ENCODE measurements around the gene UXT.
"Not testable (repeated sequence)": the region's sequence is repeated elsewhere in the genome, so short reads cannot be mapped to it uniquely, and the experiment has no call there.

UXT gene

GRCh38 chrX:47687263-47687662 lies 28.3 kb upstream of the UXT start:
- H3K4me3 ChIP-seq (replicated peaks in 1 of 2; ENCODE audit: low read depth in 2 of 2, low read length in 2 of 2) = no peak overlapping the region
- TF ChIP-seq CTCF (IDR thresholded peaks at IDR 0.05; ENCODE audit: low read depth, low read length) = no peak
- no peak for DNase-seq (ENCODE audit: low read depth in 2 of 2)

- DNase-seq (ENCODE audit: low read depth in 2 of 2) = peak in 1 of 2 donors; percentile 12
- H3K4me3 ChIP-seq (replicated peaks in 1 of 2; ENCODE audit: low read depth in 2 of 2, low read length in 2 of 2) = no peak overlapping the region
Measured at GRCh38 chrX:47683829-47684205, 24.8 kb upstream of the UXT start.

GRCh38 chrX:47683184-47683828 lies 24.3 kb upstream of the UXT start:
- DNase-seq (ENCODE audit: low read depth in 2 of 2) = no peak
- H3K4me3 ChIP-seq (replicated peaks in 1 of 2; ENCODE audit: low read depth in 2 of 2, low read length in 2 of 2) = no peak overlapping the region
- no peak for TF ChIP-seq CTCF (IDR thresholded peaks at IDR 0.05; ENCODE audit: low read depth, low read length)

More at GRCh38 chrX:47683829-47684205, 24.8 kb upstream of the UXT start:
- no peak for TF ChIP-seq CTCF (IDR thresholded peaks at IDR 0.05; ENCODE audit: low read depth, low read length)

DNA sequence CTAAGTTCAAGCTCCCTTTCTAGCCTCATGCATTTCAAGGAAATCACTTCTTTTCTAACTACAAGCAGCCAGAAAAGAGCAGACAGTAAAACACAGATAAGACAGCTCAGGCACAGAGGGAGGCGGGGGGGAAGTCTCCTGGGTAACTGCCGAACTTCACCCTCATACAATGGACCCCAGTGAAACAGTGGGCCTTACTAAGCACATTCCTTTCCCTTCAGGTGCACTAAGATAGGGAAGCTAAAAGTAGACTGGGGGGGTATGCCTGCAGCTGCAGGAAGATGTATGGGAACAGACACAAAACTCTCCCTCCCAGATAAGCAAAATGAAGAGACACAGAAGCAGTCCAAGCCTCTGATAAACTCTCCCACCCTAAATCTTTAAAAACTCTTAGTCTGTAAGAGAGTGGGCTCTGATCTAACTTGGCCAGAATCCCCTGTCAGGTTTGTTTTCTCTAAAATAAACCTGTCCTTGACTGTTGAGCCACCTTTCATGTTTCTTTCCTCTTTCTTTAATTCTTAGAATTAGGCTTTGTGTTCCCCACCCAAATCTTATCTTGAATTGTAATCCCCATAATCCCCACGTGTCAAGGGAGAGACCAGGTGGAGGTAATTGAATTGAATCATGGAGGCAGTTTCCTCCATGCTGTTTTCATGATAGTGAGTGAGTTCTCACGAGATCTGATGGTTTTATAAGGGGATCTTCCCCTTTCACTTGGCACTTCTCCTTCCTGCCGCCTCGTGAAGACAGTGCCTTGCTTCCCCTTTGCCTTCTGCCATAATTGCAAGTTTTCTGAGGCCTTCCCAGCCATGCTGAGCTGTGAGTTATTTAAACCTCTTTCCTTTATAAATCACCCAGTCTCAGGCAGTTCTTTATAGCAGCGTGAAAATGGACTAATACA lies 17.2 kb upstream of the UXT start:
- not testable (repeated sequence) for H3K4me3 ChIP-seq (replicated peaks in 1 of 2; ENCODE audit: low read depth in 2 of 2, low read length in 2 of 2); DNase-seq (ENCODE audit: low read depth in 2 of 2)

DNA sequence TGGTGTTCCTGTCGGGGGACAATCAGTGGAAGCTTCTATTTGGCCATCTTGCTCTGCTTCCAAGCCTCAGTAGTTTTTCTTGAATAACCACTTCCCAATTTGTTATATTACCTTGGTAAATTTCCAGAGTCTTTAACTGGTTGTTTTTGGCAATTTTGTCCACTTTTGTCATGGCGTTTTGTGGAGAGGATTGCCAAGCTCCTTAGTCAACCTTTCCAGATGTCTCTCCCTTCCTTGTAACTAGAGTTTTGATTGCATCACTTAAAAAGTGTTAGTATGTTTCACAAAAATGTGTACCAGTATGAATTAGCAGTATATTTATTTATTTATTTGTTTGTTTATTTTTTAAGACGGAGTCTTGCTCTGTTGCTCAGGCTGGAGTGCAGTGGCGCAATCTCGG lies 15.8 kb upstream of the UXT start:
- DNase-seq (ENCODE audit: low read depth in 2 of 2) = peak in 1 of 2 donors; percentile 39
- TF ChIP-seq CTCF (IDR thresholded peaks at IDR 0.05; ENCODE audit: low read depth, low read length) = no peak
- H3K4me3 ChIP-seq (replicated peaks in 1 of 2; ENCODE audit: low read depth in 2 of 2, low read length in 2 of 2) = no peak overlapping the region

- DNase-seq (ENCODE audit: low read depth in 2 of 2); H3K4me3 ChIP-seq (replicated peaks in 1 of 2; ENCODE audit: low read depth in 2 of 2, low read length in 2 of 2): not testable (repeated sequence)
Measured at GRCh38 chrX:47665797-47666196, 6.8 kb upstream of the UXT start.

DNA sequence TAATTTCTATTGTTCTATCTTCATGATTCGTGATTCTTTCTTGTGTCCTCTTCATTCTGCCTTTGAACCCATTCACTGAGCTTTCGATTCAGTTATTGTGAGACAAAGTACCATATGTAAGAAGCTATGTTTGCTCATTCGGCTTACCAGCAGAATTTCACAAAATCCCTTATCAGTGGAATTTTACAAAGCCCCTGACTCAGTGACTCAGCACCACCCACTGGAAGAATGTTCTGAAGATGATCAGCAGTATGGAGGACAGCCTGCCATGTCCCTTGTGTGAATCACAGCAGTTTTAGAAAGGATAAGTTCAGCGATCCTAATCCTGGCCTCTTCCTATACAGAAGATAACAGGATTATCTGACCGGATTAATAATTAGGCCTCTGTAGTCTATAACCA lies 5.8 kb upstream of the UXT start:
- no peak for TF ChIP-seq CTCF (IDR thresholded peaks at IDR 0.05; ENCODE audit: low read depth, low read length)
- no peak overlapping the region for H3K4me3 ChIP-seq (replicated peaks in 1 of 2; ENCODE audit: low read depth in 2 of 2, low read length in 2 of 2)
- DNase-seq (ENCODE audit: low read depth in 2 of 2) = peak; percentile 46 to 51

All from cardiac fibroblast (primary cell).